ENCODE results near the gene CHADL. TPM values are rescaled to one million over a fixed set of nuclear protein-coding genes. Genes with fewer than 3 reads are reported as not detected.

CHADL gene
- total and polyA plus RNA-seq, 10 of the 15 experiments (the other 5 are each of a cell fraction or from before 2014, with no cell fraction given), result 0.24 TPM; not detected in 9

GRCh38 chr22:41215409-41215808 lies 25.3 kb downstream of the CHADL start:
- Histone ChIP-seq H3K4me2 (ENCODE audit: control insufficient read depth, insufficient read depth) (no peak overlapping the region), H3K36me3 (ENCODE audit: control insufficient read depth in 2 of 2, insufficient read depth in 2 of 2, low read length in 1 of 2) (peaks cover 6 to 13% of the 10 kb centered on the region in 2 experiments), H3K9me3 (replicated peaks; ENCODE audit: control insufficient read depth, insufficient read depth, low read length) (no peaks in the 10 kb centered on the region; the same call in 2 of the 3 replicates), H3K4me1 (ENCODE audit: control insufficient read depth, insufficient read depth, low read length) (peaks cover 12% of the 10 kb centered on the region), H3K27ac (ENCODE audit: control insufficient read depth, insufficient read depth) (no peak overlapping the region), H3K9ac (ENCODE audit: control insufficient read depth, insufficient read depth, low read length) (no peak overlapping the region), H3K4me3 (no peak overlapping the region), H2AFZ (ENCODE audit: control insufficient read depth, low read depth, low read length) (no peak overlapping the region), H3K27me3 (replicated peaks in 1 of 2; ENCODE audit: control insufficient read depth in 2 of 2, insufficient read depth in 2 of 2, low read length in 1 of 2) (no peaks in the 10 kb centered on the region), H4K20me1 (ENCODE audit: control insufficient read depth, insufficient read depth) (no peaks in the 10 kb centered on the region), H3K79me2 (ENCODE audit: control insufficient read depth, insufficient read depth, low read length) (no peaks in the 10 kb centered on the region)
- ChIA-PET RAD21 (ENCODE audit: unreplicated experiment) (interaction anchor here (0.5 kb wide), 1 partner anchor 316 kb away, joined by 3 read pairs; no protein-coding TSS in a partner anchor), SMC1A (ENCODE audit: uncharacterized antibody, unreplicated experiment) (interaction anchor here (0.9 kb wide), 1 partner anchor 293 kb away, joined by 3 read pairs; no protein-coding TSS in a partner anchor), CTCF (interaction anchor here (2.2 kb wide), 1 partner anchor 22 kb away, joined by 6 read pairs; no protein-coding TSS in a partner anchor), POLR2A (no interaction called here)
- ATAC-seq (no peak), FAIRE-seq (no peak), DNase-seq (ENCODE audit: low read depth, low spot score) (no peak)
- no peak for TF ChIP-seq ZZZ3 (IDR thresholded peaks at IDR 0.05; ENCODE audit: control insufficient read depth, insufficient read length, low read depth)
- TF ChIP-seq HDAC6 (IDR thresholded peaks at IDR 0.05; ENCODE audit: unreplicated experiment), result no peak
- TF ChIP-seq, protein P1, sequence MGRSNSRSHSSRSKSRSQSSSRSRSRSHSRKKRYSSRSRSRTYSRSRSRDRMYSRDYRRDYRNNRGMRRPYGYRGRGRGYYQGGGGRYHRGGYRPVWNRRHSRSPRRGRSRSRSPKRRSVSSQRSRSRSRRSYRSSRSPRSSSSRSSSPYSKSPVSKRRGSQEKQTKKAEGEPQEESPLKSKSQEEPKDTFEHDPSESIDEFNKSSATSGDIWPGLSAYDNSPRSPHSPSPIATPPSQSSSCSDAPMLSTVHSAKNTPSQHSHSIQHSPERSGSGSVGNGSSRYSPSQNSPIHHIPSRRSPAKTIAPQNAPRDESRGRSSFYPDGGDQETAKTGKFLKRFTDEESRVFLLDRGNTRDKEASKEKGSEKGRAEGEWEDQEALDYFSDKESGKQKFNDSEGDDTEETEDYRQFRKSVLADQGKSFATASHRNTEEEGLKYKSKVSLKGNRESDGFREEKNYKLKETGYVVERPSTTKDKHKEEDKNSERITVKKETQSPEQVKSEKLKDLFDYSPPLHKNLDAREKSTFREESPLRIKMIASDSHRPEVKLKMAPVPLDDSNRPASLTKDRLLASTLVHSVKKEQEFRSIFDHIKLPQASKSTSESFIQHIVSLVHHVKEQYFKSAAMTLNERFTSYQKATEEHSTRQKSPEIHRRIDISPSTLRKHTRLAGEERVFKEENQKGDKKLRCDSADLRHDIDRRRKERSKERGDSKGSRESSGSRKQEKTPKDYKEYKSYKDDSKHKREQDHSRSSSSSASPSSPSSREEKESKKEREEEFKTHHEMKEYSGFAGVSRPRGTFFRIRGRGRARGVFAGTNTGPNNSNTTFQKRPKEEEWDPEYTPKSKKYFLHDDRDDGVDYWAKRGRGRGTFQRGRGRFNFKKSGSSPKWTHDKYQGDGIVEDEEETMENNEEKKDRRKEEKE (IDR thresholded peaks at IDR 0.05), result no peak
- TF ChIP-seq, protein P2, sequence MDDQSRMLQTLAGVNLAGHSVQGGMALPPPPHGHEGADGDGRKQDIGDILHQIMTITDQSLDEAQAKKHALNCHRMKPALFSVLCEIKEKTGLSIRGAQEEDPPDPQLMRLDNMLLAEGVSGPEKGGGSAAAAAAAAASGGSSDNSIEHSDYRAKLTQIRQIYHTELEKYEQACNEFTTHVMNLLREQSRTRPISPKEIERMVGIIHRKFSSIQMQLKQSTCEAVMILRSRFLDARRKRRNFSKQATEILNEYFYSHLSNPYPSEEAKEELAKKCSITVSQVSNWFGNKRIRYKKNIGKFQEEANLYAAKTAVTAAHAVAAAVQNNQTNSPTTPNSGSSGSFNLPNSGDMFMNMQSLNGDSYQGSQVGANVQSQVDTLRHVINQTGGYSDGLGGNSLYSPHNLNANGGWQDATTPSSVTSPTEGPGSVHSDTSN (IDR thresholded peaks at IDR 0.05; ENCODE audit: insufficient replicate concordance, low read depth, low read length), result no peak
- no peak for TF ChIP-seq CREM (IDR thresholded peaks at IDR 0.05; ENCODE audit: low read depth)
- TF ChIP-seq ATF3 (IDR thresholded peaks at IDR 0.05; ENCODE audit: borderline replicate concordance, extremely low read depth, low read depth, low read length), result no peak
- no peak for TF ChIP-seq MEF2A (IDR thresholded peaks at IDR 0.05; ENCODE audit: insufficient read depth, low read depth, low read length)
- TF ChIP-seq PAX8 (IDR thresholded peaks at IDR 0.05), result no peak
- TF ChIP-seq STAT1 (conservative IDR thresholded peaks at IDR 0.05), result no peak
- TF ChIP-seq GATAD2B (conservative IDR thresholded peaks at IDR 0.05; ENCODE audit: low read depth), result no peak
- TF ChIP-seq FOS (IDR thresholded peaks at IDR 0.05; ENCODE audit: borderline replicate concordance, extremely low read depth, insufficient read length), result no peak
- TF ChIP-seq ZNF207 (IDR thresholded peaks at IDR 0.05; ENCODE audit: borderline replicate concordance), result no peak
- TF ChIP-seq ZSCAN29 (IDR thresholded peaks at IDR 0.05), result no peak
- no peak for TF ChIP-seq JUNB (IDR thresholded peaks at IDR 0.05)
- TF ChIP-seq STAT3 (IDR thresholded peaks at IDR 0.05; ENCODE audit: low read depth, low read length), result no peak
- no peak for TF ChIP-seq TARDBP (IDR thresholded peaks at IDR 0.05; ENCODE audit: borderline replicate concordance)
- TF ChIP-seq NR2C1 (IDR thresholded peaks at IDR 0.05), result no peak
- BruUV-seq (replicated peaks), result no TSS peak
- in situ Hi-C loops (cut with MboI) (no loop called here), intact Hi-C loops (cut with micrococcal nuclease; ENCODE audit: unreplicated experiment) (no loop called here)
- 98% methylated on average over 10 of the region's 10 CpGs for WGBS (ENCODE audit: insufficient coverage, insufficient replicate concordance, low lambda C conversion rate, missing lambda C conversion rate)
